Fibroblast of mammary gland (primary cell): ENCODE data around the gene NCOA3.
"Not testable (repeated sequence)": the region's sequence is repeated elsewhere in the genome, so short reads cannot be mapped to it uniquely, and the experiment has no call there.

Experiments
- DNase-seq: peaks from one replicate; pipeline ENCODE4 v3.0.0-alpha.2; 2010; ENCODE audit warnings: low read depth
- H3K4me3 ChIP-seq: 2 replicates; pipeline ENCODE4 v1.5.1; 2011; ENCODE audit warnings: low read depth, mild to moderate bottlenecking, low read length, moderate library complexity; ENCODE audit not compliant: control insufficient read depth
- CTCF ChIP-seq: conservative IDR thresholded peaks from 2 replicates; pipeline ENCODE4 v1.5.1; 2011; ENCODE audit warnings: low read depth, low read length, inconsistent platforms; ENCODE audit not compliant: control insufficient read depth, insufficient read depth

NCOA3 gene

GRCh38 chr20:47585087-47585747 is 83.5 kb downstream of the NCOA3 start:
- H3K4me3 ChIP-seq: no peak overlapping the region
- TF ChIP-seq CTCF: no peak
- peak; percentile 28 for DNase-seq

GRCh38 chr20:47586649-47587294 is 85.1 kb downstream of the NCOA3 start:
- H3K4me3 ChIP-seq: no peak overlapping the region
- no peak for TF ChIP-seq CTCF
- peak; percentile 84 for DNase-seq

- H3K4me3 ChIP-seq: no peak overlapping the region
- TF ChIP-seq CTCF: no peak
- no peak for DNase-seq
Measured at GRCh38 chr20:47588158-47588557, 86.5 kb downstream of the NCOA3 start.

- DNase-seq: no peak
- no peak for TF ChIP-seq CTCF
- H3K4me3 ChIP-seq: no peak overlapping the region
Measured at GRCh38 chr20:47591231-47591630, 89.5 kb downstream of the NCOA3 start.

- no peak overlapping the region for H3K4me3 ChIP-seq
- DNase-seq: no peak
- TF ChIP-seq CTCF: no peak
Measured at GRCh38 chr20:47594157-47594556, 92.5 kb downstream of the NCOA3 start.

GRCh38 chr20:47595138-47595537 is 93.5 kb downstream of the NCOA3 start:
- not testable (repeated sequence) for DNase-seq, H3K4me3 ChIP-seq

GRCh38 chr20:47596003-47596571 is 94.4 kb downstream of the NCOA3 start:
- no peak for TF ChIP-seq CTCF
- no peak overlapping the region for H3K4me3 ChIP-seq
- no peak for DNase-seq
